Chondrocyte (in vitro differentiated cells): ENCODE data around the gene PTPRZ1. TPM values are rescaled to one million over a fixed set of nuclear protein-coding genes. Genes with fewer than 3 reads are reported as not detected.

Experiments
- DNase-seq: peaks from one replicate; pipeline ENCODE4 v3.0.0; 2021; ENCODE audit warnings: mixed read lengths, low spot score
- H3K27ac Mint-ChIP-seq: one replicate; pipeline ENCODE4 v1.8.0; 2021; ENCODE audit warnings: mild to moderate bottlenecking, moderate library complexity, mixed read lengths; ENCODE audit not compliant: unreplicated experiment
- H3K27me3 Mint-ChIP-seq: 2 replicates; pipeline ENCODE4 v1.8.0; 2021; ENCODE audit warnings: low read depth, mixed read lengths
- H3K36me3 Mint-ChIP-seq: 2 replicates; pipeline ENCODE4 v1.8.0; 2021; ENCODE audit warnings: low read depth, mixed read lengths
- H3K4me1 Mint-ChIP-seq: 2 replicates; pipeline ENCODE4 v1.8.0; 2021; ENCODE audit warnings: low read depth, mild to moderate bottlenecking, mixed read lengths
- H3K4me3 Mint-ChIP-seq: one replicate; pipeline ENCODE4 v1.8.0; 2021; ENCODE audit warnings: mild to moderate bottlenecking, moderate library complexity, mixed read lengths; ENCODE audit not compliant: unreplicated experiment
- H3K9me3 Mint-ChIP-seq: 2 replicates; pipeline ENCODE4 v1.8.0; 2021; ENCODE audit warnings: low read depth, mixed read lengths
- CTCF ChIP-seq: fragments of 200-600 bp; sonication (generic); IDR thresholded peaks from 2 replicates; pipeline ENCODE4 v1.5.0; 2021; ENCODE audit warnings: antibody characterized with exemption, mild to moderate bottlenecking, moderate library complexity
- total RNA-seq: library from RNA; stranded (reverse); gene quantifications from 3 replicates; pipeline ENCODE4 v1.2.1, GENCODE V29; 2021

Gene PTPRZ1
- total RNA-seq, 1 donor from 2014 or later = 2.0 TPM

GRCh38 chr7:121953164-121953563 is 80.2 kb downstream of the PTPRZ1 start:
- Mint-ChIP-seq H3K9me3 (no peaks in the 10 kb centered on the region), H3K4me1 (no peaks in the 10 kb centered on the region), H3K27me3 (peaks cover 4% of the 10 kb centered on the region), H3K4me3 (no peak overlapping the region), H3K27ac (no peak overlapping the region), H3K36me3 (no peaks in the 10 kb centered on the region)
- TF ChIP-seq CTCF = no peak
- no peak for DNase-seq

GRCh38 chr7:121953601-121954000 is 80.6 kb downstream of the PTPRZ1 start:
- no peak for TF ChIP-seq CTCF
- Mint-ChIP-seq H3K27ac (no peak overlapping the region), H3K9me3 (no peaks in the 10 kb centered on the region), H3K4me1 (no peaks in the 10 kb centered on the region), H3K27me3 (peaks cover 4% of the 10 kb centered on the region), H3K4me3 (no peak overlapping the region), H3K36me3 (no peaks in the 10 kb centered on the region)
- no peak for DNase-seq

GRCh38 chr7:121954803-121955202 is 81.8 kb downstream of the PTPRZ1 start:
- H3K4me1 Mint-ChIP-seq = no peaks in the 10 kb centered on the region
- no peak overlapping the region for H3K27ac Mint-ChIP-seq
- no peak for TF ChIP-seq CTCF
- no peaks in the 10 kb centered on the region for H3K36me3 Mint-ChIP-seq
- H3K9me3 Mint-ChIP-seq = no peaks in the 10 kb centered on the region
- DNase-seq = no peak
- H3K4me3 Mint-ChIP-seq = no peak overlapping the region
- peaks cover 4% of the 10 kb centered on the region for H3K27me3 Mint-ChIP-seq

- Mint-ChIP-seq H3K4me3 (no peak overlapping the region), H3K9me3 (no peaks in the 10 kb centered on the region), H3K36me3 (no peaks in the 10 kb centered on the region), H3K27ac (no peak overlapping the region), H3K4me1 (peaks cover 8% of the 10 kb centered on the region), H3K27me3 (peaks cover 2% of the 10 kb centered on the region)
- no peak for DNase-seq
- TF ChIP-seq CTCF = no peak
Observed at GRCh38 chr7:121957626-121958025, 84.7 kb downstream of the PTPRZ1 start.

GRCh38 chr7:121960678-121961077 is 87.7 kb downstream of the PTPRZ1 start:
- TF ChIP-seq CTCF = no peak
- peaks cover 8% of the 10 kb centered on the region for H3K4me1 Mint-ChIP-seq
- no peak overlapping the region for H3K27ac Mint-ChIP-seq
- H3K4me3 Mint-ChIP-seq = no peak overlapping the region
- H3K27me3 Mint-ChIP-seq = no peaks in the 10 kb centered on the region
- DNase-seq = no peak
- no peaks in the 10 kb centered on the region for H3K9me3 Mint-ChIP-seq
- no peaks in the 10 kb centered on the region for H3K36me3 Mint-ChIP-seq
